Measurements from ENCODE around the gene ZBTB20.
A peak's percentile ranks its signal among the peaks of the same experiment; 100 is the strongest.

ZBTB20 gene

DNA sequence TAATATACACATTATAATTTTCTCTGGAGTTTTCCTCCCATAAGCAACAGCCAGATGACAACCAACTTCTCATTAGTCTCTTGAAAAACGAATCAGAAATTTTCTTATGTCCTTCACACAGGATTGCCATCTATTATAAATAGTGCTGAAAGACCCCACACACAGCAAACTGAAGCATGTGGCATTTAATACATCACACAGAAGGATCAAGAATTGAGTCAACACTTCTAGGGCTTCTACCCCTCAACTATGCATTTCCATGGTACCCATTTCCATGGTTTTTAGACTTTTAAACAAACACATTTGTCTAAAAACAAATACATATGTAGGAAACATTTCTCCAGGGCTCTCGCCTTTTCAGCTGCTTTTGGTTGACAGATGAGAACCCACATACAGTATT is 282.1 kb downstream of the ZBTB20 start:
- no peak for DNase-seq

DNA sequence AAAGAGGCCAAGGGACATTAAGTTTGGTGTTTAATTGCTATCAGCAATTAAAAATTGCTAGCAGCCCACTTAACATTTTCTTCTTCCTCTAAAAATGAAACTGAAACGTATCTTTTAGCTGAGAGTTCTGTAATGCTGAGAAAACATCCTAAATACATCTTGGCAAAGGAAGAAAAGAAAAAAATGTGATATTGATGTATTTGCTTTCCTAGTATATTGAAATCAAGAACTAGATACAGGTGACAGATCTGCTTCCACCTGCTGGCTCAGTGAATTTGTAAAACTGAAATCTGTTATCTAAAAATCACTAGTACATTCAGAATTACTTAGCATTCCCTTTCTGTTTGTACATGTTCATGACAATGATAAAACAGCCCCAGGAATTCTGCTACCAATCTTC is 283.2 kb downstream of the ZBTB20 start:
- no peak for DNase-seq

DNA sequence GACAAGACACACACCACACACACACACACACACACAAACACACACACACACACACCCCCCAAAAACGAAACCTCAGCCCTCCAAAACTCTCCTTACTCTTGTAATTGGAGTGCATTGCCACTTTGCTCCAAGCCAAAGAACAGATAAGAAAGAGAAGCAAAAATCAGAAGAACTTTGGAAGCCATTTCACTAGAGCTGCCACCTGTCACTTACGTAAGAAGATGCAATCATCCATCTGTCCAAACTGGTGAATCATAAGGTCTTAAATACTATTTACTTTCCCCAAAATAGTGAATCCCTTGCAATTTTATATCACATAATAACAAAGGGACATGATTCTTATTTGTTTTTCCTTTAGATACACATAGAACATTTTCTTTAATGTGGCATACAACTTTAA is 285.4 kb downstream of the ZBTB20 start:
- no peak for DNase-seq

DNA sequence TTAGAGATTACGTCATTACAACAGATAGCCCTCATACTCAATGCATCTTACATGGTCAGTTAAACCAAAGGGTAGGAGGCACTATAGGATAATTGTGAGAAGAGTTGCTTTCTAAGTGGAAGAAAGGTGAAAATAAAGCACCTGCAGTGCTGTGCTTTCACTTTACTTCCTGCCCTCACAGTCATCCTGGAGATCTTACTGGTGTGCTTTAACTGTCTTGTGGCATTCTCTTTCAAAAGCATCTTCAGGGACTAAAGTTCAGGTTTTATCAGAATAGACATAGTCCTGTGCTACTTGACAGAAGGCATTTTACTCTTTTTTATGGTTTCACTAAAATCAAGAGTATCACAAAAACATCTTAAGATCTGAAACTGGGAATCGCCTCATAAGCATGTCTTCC is 286.6 kb downstream of the ZBTB20 start:
- no peak for DNase-seq

DNA sequence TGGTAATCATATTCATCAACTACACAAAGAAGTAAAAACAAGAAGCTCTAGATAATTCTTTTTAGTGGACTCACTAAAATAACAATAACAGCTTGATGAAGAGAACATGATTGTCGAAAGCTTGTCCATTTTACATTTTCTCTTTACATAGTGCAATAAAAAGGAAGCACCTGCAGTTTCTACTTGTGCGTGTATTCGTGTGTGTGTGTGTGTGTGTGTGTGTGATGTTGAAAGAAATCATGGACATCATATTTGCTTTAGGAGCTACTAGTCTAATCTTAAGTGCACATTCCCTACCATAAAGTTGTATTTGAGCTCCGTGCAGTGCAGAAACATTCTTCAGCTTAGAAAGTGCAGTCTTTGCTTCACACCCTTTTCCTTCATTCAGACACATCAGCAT is 288.8 kb downstream of the ZBTB20 start:
- DNase-seq: no peak

DNA sequence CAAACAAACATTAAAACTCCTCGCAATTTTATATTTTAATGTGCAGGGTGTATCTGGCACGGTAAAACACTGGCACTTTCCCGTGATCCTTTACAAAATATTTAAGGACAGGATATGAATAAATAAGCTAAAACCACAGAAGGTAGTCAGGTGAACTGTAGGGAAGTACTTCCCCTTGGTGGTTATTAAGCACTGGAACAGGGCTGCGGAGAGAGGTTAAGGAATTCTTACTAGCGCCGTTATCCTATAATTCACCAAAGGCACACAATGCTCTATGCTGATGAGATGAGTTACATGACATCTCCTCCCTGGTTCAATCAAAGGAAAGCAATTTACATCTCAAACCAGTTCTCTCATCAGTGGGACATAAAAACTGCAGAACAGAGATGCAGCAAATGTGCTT is 289.8 kb downstream of the ZBTB20 start:
- DNase-seq: no peak

DNA sequence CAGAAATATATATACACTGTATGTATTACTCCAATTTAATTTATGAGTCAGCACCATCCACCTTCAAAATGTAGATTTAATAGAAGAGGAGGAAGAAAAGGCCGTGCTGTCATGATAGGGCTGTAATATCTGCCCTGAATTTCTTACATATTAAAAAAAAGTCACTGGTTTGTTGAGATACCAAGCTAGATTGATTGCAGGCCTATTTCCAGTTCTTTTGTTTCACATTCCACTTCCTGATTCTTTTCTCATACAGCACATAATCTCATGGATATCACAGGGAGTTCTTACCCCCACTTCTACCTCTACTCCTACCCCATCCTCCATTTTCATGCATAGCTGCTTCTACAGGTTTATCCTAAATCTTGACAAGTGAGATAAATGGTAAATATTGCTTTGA is 290.3 kb downstream of the ZBTB20 start:
- DNase-seq: no peak

DNA sequence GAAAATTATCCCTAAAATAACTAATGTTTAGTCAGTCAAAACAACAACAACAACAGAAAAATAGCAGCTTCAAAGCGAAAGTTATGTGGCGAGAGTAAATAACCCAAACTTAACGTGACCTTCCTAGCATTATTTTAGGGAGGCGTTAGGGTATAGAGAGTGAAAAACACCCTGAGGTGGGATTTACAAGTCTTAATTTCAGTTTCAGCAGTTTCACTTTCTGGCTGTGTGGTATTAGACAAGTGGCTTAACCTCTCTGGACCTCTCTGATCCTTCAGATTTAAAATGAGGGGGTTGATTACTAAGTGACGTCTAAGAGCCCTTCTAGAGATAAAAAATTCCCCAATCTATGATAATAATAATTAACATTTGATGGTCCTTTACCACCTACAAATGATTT is 291.2 kb downstream of the ZBTB20 start:
- DNase-seq: no peak

DNA sequence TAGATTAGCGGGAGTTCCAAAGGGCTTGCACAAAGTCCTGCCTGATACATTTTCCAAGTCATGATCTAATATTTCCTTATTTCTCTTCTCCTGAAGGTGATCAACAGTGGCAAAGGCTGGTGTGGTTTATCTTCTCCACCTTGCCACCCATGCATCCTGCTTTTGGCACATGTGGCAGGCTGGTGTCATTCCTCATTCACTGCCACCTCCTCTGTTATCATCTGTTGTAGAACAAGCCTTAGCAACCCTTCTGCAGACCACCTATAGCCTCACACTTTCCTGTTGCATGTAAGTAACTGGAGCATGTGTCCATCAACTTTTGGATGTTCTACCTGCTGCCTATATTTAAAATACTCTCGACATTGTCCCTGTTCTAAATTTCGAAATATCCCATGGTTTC is 294.1 kb downstream of the ZBTB20 start:
- DNase-seq: no peak

DNA sequence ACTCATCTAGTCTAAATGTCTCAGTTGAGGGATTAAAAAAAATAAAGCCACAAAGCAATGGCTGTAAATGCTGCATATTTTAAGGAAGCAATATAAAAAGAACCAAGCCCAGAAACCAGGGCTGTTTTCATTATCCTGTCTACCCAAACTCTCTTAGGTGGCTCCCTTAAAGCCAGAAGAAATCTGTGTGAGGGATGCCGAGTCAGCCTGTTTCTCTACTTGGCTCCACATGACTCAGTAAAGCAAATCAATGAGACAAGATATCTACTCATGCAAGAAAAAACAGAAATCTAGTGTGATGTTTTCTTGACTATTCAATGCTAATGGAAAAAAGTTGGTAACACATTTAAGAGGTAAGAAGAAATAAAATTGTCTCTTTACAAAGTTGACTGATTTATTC is 296.2 kb downstream of the ZBTB20 start:
- no peak for DNase-seq

DNA sequence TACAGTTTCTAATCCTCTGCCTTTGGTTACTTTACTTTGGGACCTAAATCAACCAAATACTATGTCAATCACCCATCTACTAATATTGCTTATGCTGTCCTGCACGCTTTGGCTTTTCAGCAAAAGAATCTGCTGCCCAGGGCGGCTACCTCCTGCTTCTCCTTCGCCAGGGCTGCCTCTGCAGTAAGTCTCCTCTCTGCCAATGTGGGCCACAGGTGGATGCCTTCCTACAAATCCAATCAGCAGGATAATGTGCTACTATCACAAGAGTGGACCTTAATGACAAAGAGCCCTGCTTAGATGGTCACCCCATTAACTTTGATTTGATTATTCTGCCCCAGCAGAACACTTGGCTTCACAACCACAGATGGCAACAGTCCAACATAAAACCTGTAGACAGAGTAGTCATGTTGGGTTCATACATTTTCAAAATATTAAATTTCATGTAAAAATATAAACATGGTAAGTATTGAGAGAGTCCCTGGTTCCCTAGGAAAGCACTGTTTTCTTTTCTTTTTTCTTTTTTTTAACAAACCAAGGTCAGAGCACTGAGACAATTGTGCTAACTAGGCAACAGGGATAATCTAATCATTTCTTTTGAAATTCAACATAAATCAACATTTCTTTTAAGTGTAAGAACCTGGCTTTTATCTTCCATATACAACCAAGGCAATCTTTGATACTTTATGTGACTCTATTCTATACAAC is 298.3 kb downstream of the ZBTB20 start:
- no peak for DNase-seq

DNA sequence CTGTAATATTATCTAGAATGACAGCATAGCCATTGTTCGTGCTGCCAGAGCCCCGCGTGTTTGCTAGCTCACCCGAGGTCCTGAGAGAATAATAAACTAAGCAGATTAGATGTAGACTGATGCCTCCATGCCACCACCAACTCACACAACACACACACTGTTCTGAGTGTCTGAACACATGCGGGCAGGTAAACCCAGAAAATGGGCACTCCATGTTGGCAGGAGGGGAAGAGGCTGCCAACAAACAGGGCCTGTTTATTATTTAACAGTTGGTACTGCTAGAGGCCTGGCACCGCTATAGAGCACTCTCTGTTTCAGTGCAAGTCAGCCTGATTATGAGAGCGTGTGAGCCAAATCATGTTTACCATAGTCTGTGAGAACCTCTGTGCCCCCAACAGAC is 299.0 kb downstream of the ZBTB20 start:
- DNase-seq: peak; percentile 69

DNA sequence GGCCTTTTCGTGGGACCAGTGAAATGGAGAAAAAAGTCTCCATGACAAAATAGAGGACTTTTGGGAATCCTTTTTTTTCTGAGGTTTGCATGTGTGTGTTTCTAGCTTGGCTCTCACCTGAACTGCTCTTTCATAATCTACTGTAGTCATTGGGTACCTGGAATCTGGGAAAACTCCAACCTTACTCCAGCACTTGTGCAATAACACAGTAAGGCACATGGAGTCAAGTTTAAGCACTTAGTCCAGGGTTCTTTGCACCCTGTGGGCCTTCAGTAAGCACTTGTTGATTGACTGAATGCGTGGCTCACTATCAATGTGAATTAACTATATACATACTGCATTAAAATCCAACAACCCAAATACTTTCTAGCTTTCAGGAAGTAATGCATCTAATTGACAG is 299.5 kb downstream of the ZBTB20 start:
- no peak for DNase-seq

DNA sequence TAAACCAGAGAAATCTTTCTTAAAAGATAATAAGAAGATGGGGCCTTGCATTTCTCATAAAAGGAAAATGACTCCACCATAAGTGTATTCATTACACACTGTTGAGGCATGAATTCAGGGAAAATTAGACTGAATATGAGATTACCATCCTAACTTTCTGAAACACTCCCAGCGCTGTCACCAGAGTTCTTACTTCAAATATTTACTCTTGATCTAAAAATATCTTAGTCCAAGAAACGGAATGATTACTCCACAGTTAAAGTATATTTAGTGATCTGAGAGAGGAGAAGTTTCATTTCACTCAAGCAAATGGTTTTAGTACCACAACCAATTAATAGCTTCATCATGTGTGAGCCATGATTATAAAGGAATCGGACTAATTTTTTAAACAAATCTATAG is 300.3 kb downstream of the ZBTB20 start:
- DNase-seq: no peak

DNA sequence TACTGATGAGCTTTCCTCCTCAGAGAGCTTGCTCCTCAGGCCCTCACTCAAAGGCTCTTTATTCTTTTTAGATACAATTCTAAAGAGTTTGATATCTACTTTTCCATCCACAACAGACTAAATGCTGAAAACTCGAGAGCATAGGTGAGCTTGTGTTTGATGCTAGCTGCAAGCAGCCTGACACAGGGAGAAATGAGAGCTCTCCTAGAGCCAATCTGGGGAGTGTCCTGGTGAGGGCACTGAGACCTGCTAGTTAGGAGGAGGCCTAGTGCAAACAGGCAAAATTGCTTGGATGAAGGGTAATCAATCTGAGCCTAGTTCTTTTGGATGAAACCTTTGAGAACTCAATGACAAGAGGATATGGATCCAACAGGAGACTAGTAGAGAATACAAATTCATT is 300.8 kb downstream of the ZBTB20 start:
- no peak for DNase-seq

DNA sequence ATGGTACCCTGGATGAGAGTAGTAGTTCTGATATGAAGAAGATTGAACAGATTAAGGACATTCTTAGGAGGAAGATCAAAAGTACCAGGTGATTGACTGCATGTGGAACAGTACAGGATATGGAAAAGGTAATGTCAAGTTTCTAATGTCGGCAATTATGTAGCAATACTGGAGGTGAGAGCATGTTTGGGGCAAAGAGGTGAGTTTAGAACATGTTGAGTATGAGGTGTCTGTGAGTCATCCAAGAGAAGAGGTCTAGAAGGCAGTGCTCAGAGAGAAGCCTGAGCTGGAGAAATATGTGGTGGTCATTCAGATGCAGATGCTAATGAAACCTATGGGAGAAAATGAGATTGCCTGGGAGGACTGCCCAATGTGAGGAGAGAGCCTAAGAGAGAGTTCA is 305.6 kb downstream of the ZBTB20 start:
- no peak for DNase-seq

DNA sequence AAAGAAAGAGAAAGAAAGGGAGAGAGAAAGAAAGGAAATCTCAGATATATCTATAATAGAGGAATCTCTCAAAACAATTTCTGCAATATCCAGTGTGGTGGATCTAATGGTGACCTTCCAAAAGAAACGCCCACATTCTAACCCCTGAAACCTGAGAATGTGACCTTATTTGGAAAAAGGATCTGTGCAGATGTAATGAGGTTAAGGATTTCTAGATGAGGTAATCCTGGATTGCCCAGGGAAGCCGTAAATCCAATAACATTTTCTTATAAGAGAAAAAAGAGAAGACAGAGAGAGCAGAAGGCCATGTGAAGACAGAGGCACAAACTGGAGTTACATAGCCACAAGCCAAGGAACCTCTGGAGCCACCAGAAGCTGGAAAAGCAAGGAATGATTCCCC is 307.6 kb downstream of the ZBTB20 start:
- no peak for DNase-seq

DNA sequence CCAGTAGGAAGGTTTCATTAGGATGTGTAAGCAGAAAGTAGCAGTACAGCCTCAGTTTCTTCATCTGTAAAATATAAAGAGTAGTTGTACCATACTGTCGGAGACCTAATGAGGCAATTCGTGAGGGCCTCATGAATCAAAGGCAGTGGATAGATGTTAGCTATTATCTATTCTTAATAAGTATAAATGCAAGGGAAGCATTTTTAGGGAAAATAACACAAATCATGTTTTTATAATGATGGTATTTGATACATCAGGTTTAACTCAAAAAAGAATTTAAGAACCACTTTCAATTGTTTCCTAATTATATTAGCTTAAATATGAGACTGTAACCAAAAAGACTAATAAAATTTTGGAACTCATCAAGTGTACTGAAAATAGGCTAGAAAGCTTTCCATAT is 309.1 kb downstream of the ZBTB20 start:
- no peak for DNase-seq

DNA sequence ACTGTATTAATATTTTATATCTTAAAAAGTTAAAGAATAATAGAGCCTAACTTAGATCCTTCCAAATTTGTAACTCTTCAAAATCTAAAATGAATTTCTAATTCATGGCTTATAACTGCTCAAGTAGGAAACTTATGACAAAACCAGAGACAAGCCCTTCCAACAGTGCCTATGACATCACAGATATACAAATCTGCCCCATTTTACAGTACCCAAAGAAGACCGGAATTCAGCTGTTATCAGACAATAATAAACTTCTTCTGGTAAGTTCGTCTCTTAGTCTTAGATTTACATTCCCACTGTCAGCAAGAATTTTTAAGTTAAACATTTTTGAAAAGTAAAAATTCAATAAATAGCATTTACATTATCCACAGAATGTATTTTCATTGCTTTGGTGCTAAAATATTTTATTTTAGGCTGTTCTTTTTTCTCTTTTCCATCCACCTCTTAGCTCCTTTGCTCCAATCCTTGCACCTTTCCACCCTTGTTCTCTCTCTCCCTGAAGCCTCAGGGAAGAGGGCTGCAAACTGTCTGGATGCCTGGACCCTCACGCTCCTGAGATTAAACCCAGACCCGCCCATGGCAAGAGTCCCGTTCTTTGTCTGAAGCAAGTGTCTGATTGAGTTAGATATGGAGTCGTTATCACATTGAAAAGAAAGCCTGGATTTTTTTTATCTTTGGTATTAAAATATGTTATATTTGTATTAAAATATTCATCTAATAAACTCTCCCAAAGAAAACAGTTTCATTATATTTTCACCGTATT is 312.7 kb downstream of the ZBTB20 start:
- DNase-seq: no peak

DNA sequence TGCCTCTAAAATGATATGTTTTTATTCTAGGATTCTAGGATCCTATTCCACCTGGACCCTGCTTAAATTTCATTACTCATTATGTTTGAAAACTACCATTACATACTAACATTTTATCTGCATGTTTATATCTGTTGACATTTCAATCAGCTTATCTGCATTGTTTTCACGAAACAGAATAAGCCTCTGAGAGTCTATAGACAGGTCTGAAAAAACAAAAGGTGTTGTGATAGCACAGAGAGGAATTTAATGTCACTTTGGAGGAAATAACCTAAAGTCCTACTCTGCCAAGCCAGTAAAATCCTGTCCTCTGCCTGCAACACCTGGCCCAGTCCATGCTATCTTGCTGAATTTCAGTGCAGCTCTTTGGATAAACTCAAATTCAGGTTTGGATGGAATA is 315.2 kb downstream of the ZBTB20 start:
- DNase-seq: no peak

DNA sequence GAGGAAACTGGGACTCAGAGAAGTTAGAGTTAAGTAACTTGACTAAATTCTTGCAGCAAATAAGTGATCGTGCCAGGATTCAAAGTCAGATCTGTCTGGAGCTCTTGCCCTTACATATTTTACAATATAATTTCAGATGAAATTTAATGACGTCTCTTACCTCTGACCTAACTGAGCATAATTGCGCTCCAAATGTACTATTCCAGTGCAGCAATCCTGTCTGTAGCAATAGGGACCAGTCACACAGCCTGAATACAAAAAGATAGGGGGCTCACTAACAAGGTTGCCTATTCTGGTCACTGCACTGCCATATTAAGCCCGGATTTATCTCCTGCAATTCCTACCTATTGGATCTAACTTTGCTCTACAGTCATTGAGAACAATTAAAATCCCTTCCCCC is 316.4 kb downstream of the ZBTB20 start:
- DNase-seq: no peak

DNA sequence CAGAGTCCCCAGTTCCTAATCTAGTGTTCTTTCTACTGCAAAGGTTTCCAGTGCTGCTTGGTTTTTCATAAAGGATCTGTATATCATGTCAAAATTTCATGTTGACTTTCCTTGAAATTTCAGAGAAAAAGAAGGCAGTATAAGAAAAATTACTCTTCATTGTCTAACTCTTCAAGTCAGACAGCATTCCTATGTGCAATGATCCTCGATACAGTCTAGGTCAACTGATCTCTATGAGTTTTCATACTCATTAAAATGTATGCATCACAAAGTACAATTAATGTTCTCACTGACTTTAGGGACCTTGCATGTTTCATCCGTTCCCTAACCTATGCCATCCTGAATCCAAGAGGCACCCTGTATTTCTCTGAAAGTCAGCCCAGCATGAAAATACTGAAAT is 317.3 kb downstream of the ZBTB20 start:
- DNase-seq: no peak

DNA sequence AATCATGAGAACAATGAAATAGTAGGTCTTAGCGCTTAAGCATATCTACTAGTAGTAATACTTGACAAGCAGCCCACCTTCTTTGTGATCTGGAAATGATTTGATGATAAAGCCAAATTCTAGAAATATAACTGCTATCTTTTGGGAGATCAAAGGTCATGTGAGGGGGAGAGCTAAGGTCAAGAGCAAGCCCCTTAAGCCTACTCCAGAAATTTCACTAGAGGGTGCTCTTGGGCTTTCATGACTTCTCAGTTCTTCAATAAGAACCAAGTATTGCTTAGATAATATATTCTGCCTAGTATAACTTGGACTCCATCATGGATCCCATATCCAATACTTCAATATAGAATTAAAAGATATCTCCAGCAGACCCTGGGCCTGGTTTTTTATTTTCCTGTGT is 319.6 kb downstream of the ZBTB20 start:
- peak; percentile 38 for DNase-seq

DNA sequence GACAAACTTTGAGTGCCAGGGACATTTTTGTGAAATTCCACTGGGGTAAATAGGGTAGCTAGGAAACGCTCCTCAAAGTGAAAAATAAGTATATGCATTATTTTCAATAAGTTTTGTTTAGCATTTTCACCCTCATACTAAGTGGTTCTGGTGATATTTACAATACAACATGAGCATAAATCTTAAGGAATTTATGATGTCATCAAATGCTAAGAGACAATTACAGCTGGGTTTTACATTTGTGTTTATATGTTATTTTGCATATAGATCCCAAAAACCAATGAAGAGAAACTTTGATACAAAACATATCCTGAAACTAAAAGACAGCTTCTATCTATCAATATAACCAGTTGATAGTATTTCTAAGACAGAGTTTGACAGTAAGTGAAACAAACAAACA is 323.1 kb downstream of the ZBTB20 start:
- DNase-seq: no peak

DNA sequence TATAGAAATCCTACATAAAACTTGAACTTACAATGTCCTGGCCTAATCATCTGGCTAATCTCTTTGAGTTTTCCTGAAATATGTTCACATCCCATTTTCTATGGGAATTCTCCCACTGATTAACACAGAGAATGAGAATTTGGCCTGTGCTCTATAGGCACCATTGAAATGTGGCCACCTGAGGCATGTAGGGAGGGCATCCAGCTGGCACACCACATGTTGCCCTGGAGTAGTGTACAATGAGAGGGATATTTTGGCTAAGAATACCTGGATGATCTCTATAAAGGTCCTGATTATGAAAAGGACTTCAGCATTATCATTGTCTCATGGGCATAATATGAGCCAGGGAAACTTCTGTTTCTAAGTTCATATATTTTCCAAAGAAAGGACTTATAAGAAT is 324.0 kb downstream of the ZBTB20 start:
- DNase-seq: no peak

Data from retina (tissue), 1 donor.